ENCODE results near the gene PGLYRP4. TPM values are rescaled to one million over a fixed set of nuclear protein-coding genes. Genes with fewer than 3 reads are reported as not detected.

The PGLYRP4 gene
- total and polyA plus RNA-seq, 2 of the 4 experiments (the other 2 are of a cell fraction): not detected

DNA sequence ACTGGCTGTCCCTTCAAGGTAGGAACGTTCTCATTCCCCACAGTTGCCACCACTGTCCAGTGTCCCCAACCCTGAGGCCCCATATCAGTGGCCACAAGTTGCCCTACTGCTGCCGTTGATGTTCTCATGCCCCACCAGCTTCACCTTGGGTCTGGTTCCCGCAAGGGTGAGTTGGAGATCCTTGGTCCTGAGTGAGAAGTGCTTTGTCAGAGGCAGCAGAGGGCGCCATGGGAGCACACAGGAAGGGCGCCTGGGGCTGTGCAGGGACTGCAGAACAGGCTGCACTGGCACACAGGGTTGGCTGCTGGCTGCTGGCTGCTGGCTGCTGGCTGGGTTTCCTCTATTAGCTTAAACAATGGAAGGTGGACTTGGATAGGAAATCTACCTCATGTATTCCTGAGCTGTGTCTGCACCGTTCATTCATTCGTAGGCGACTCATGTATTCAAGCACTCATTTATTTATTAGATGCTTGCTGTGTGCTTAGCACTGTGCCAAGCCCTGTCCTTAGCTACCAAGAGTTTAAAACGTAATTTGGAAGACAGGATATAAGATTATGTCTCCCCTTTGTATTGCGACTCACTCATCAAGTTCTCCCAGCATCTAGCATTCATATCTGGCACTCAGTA, 6.9 kb upstream of the PGLYRP4 start:
- BruUV-seq (replicated peaks): no TSS peak
- no peaks in the 10 kb centered on the region for H3K9me1 ChIP-seq (ENCODE audit: insufficient read depth, low read length)
- peaks cover 9% of the 10 kb centered on the region; the same call in 1 of the 2 replicates for H3K27me3 ChIP-seq (ENCODE audit: control insufficient read depth, insufficient read depth, low read length)
- no peak overlapping the region for H3K14ac ChIP-seq (replicated peaks; ENCODE audit: low read depth, low read length)
- no peak overlapping the region for H4K8ac ChIP-seq (ENCODE audit: low read depth in 2 of 2, low read length in 2 of 2)
- no peaks in the 10 kb centered on the region for H3K4me1 ChIP-seq (ENCODE audit: control insufficient read depth, insufficient read depth, low read length)
- peak; percentile 69 for ATAC-seq (ENCODE audit: low read depth)
- WGBS, 2 experiments (ENCODE audit: extremely low coverage in 2 of 2, insufficient read length in 1 of 2): 20% methylated on average over 2 of the region's 10 CpGs; no CpG with 5 or more reads in 1 of the 2 experiments
- no peaks in the 10 kb centered on the region for H3K9me3 ChIP-seq (ENCODE audit: control insufficient read depth, insufficient read depth, low read length)
- H3K4me3 ChIP-seq (ENCODE audit: insufficient read depth, low read depth, low read length): no peak overlapping the region
- no peak overlapping the region for H4K91ac ChIP-seq (ENCODE audit: insufficient read depth, low read depth, low read length)
- H2BK15ac ChIP-seq (ENCODE audit: low read depth, low read length): no peak overlapping the region
- intact Hi-C loops (cut with micrococcal nuclease) (no loop called here), dilution Hi-C loops (cut with HindIII; ENCODE audit: low sequenced_read_pairs, unreplicated experiment) (no loop called here), in situ Hi-C loops (cut with MboI; ENCODE audit: low sequenced_read_pairs) (no loop called here)
- H3K23ac ChIP-seq (ENCODE audit: low read depth, low read length): no peak overlapping the region
- no peak overlapping the region for H2BK5ac ChIP-seq (ENCODE audit: low read depth, low read length, poor library complexity, severe bottlenecking)
- H3K4me2 ChIP-seq (ENCODE audit: low read depth, low read length): no peak overlapping the region
- no peaks in the 10 kb centered on the region for H3K79me1 ChIP-seq (ENCODE audit: low read depth in 1 of 2, low read length in 2 of 2)
- no peak overlapping the region for H2BK120ac ChIP-seq (ENCODE audit: low read depth, low read length)
- H2AK9ac ChIP-seq (replicated peaks; ENCODE audit: low read depth, low read length, poor library complexity): no peak overlapping the region
- no peak overlapping the region for H3K18ac ChIP-seq (ENCODE audit: low read depth, low read length)
- ChIA-PET POLR2A (ENCODE audit: unreplicated experiment) (no interaction called here), CTCF (interaction anchor here (0.9 to 3.8 kb wide), 4 partner anchors 17 to 139 kb away, joined by 3 to 41 read pairs (median 4); no protein-coding TSS in a partner anchor)
- no peaks in the 10 kb centered on the region for H3K36me3 ChIP-seq (ENCODE audit: control insufficient read depth, insufficient read depth, low read length)
- H2AK5ac ChIP-seq (ENCODE audit: low read depth, low read length): no peak overlapping the region
- H2AFZ ChIP-seq (replicated peaks; ENCODE audit: low read length, poor library complexity): no peak overlapping the region
- H3K27ac ChIP-seq (ENCODE audit: insufficient read depth, low read length): no peak overlapping the region
- DNase-seq: peak; percentile 31
- no peak overlapping the region for H2BK20ac ChIP-seq (ENCODE audit: low read depth, low read length)
- H3K56ac ChIP-seq (ENCODE audit: extremely low read depth, insufficient read depth, low read length): no peak overlapping the region
- TF ChIP-seq RFX5 (IDR thresholded peaks at IDR 0.05; ENCODE audit: low read depth, low read length) (no peak), MAZ (IDR thresholded peaks at IDR 0.05; ENCODE audit: borderline replicate concordance, low read depth, low read length) (no peak), RCOR1 (IDR thresholded peaks at IDR 0.05; ENCODE audit: insufficient replicate concordance, low read length) (no peak), SMC3 (IDR thresholded peaks at IDR 0.05; ENCODE audit: low read depth, low read length) (peak; percentile 34; the same call in 1 of the 2 replicates), FOS (IDR thresholded peaks at IDR 0.05; ENCODE audit: low read depth, low read length) (no peak), RAD21 (IDR thresholded peaks at IDR 0.05; ENCODE audit: low read length) (peak; percentile 54), POLR2A (IDR thresholded peaks at IDR 0.05; ENCODE audit: low read depth, low read length) (no peak)
- TF ChIP-seq, protein P1, sequence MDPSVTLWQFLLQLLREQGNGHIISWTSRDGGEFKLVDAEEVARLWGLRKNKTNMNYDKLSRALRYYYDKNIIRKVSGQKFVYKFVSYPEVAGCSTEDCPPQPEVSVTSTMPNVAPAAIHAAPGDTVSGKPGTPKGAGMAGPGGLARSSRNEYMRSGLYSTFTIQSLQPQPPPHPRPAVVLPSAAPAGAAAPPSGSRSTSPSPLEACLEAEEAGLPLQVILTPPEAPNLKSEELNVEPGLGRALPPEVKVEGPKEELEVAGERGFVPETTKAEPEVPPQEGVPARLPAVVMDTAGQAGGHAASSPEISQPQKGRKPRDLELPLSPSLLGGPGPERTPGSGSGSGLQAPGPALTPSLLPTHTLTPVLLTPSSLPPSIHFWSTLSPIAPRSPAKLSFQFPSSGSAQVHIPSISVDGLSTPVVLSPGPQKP (IDR thresholded peaks at IDR 0.05; ENCODE audit: borderline replicate concordance, low read depth, low read length): no peak
- TF ChIP-seq, protein P2, sequence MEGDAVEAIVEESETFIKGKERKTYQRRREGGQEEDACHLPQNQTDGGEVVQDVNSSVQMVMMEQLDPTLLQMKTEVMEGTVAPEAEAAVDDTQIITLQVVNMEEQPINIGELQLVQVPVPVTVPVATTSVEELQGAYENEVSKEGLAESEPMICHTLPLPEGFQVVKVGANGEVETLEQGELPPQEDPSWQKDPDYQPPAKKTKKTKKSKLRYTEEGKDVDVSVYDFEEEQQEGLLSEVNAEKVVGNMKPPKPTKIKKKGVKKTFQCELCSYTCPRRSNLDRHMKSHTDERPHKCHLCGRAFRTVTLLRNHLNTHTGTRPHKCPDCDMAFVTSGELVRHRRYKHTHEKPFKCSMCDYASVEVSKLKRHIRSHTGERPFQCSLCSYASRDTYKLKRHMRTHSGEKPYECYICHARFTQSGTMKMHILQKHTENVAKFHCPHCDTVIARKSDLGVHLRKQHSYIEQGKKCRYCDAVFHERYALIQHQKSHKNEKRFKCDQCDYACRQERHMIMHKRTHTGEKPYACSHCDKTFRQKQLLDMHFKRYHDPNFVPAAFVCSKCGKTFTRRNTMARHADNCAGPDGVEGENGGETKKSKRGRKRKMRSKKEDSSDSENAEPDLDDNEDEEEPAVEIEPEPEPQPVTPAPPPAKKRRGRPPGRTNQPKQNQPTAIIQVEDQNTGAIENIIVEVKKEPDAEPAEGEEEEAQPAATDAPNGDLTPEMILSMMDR (conservative IDR thresholded peaks at IDR 0.05; ENCODE audit: low read depth, low read length): peak; percentile 52
- H3K9ac ChIP-seq (ENCODE audit: low read depth, low read length): no peak overlapping the region
- no peak overlapping the region for H4K5ac ChIP-seq (ENCODE audit: low read depth, low read length)
- H4K20me1 ChIP-seq (ENCODE audit: insufficient read depth, low read length): no peaks in the 10 kb centered on the region
- no peak overlapping the region for H3K4ac ChIP-seq (ENCODE audit: low read depth, low read length)
